Measurements from ENCODE around the gene SF3B1.

Gene SF3B1

GRCh38 chr2:197453123-197453913, 18.5 kb upstream of the SF3B1 start, which contains the start of gene COQ10B (continued):
- TF ChIP-seq ZBTB11 (tag by site-specific recombination; conservative IDR thresholded peaks at IDR 0.05; ENCODE audit: low read depth) (peak; percentile 98), ZNF10 (tag by site-specific recombination; IDR thresholded peaks at IDR 0.05) (no peak), ZNF404 (tag by site-specific recombination; IDR thresholded peaks at IDR 0.05) (no peak), ZBTB1 (tag by site-specific recombination; IDR thresholded peaks at IDR 0.05) (no peak), ZNF830 (tag by site-specific recombination; IDR thresholded peaks at IDR 0.05; ENCODE audit: low read depth) (no peak), BCL11A (tag by site-specific recombination; IDR thresholded peaks at IDR 0.05; ENCODE audit: low read depth) (peak; percentile 53; the same call in 1 of the 2 replicates), ZNF132 (tag by site-specific recombination; IDR thresholded peaks at IDR 0.05; ENCODE audit: borderline replicate concordance) (no peak), GLIS2 (tag by site-specific recombination; IDR thresholded peaks at IDR 0.05) (peak; percentile 83), FEZF1 (tag by site-specific recombination; IDR thresholded peaks at IDR 0.05) (peak; percentile 93), ZNF768 (tag by site-specific recombination; IDR thresholded peaks at IDR 0.05) (no peak), WT1 (tag by site-specific recombination; IDR thresholded peaks at IDR 0.05) (0 out of 2 replicates have a peak, but pooled peaks have one; percentile 18), GLI2 (tag by site-specific recombination; IDR thresholded peaks at IDR 0.05; ENCODE audit: borderline replicate concordance, low read depth) (no peak), ZEB2 (tag by site-specific recombination; IDR thresholded peaks at IDR 0.05) (peak; percentile 93), ZNF202 (tag by site-specific recombination; IDR thresholded peaks at IDR 0.05; ENCODE audit: borderline replicate concordance) (no peak), ZNF518A (tag by site-specific recombination; conservative IDR thresholded peaks at IDR 0.05; ENCODE audit: low read depth) (no peak), ZBTB17 (tag by site-specific recombination; IDR thresholded peaks at IDR 0.05) (peak; percentile 65), ZNF664 (tag by site-specific recombination; IDR thresholded peaks at IDR 0.05) (no peak), ZNF621 (tag by site-specific recombination; IDR thresholded peaks at IDR 0.05) (no peak), ZNF629 (tag by site-specific recombination; IDR thresholded peaks at IDR 0.05) (peak; percentile 59), ZNF169 (tag by site-specific recombination; IDR thresholded peaks at IDR 0.05) (no peak), ZNF585B (tag by site-specific recombination; IDR thresholded peaks at IDR 0.05) (no peak), ZNF335 (tag by site-specific recombination; conservative IDR thresholded peaks at IDR 0.05) (peak; percentile 80), ZNF626 (tag by site-specific recombination; IDR thresholded peaks at IDR 0.05) (no peak), ZNF175 (tag by site-specific recombination; IDR thresholded peaks at IDR 0.05) (no peak), KLF9 (tag by site-specific recombination; IDR thresholded peaks at IDR 0.05; ENCODE audit: low read depth) (peak; percentile 92), ZNF837 (tag by site-specific recombination; IDR thresholded peaks at IDR 0.05) (no peak), ZNF148 (tag by site-specific recombination; IDR thresholded peaks at IDR 0.05; ENCODE audit: borderline replicate concordance) (no peak), SETDB1 (IDR thresholded peaks at IDR 0.05; ENCODE audit: insufficient read length, low read length) (no peak), ZNF248 (tag by site-specific recombination; IDR thresholded peaks at IDR 0.05) (no peak)
